Peyer's patch (tissue), 4 donors: ENCODE data around the gene SPATA31A6.
"Not testable (repeated sequence)": the region's sequence is repeated elsewhere in the genome, so short reads cannot be mapped to it uniquely, and the experiment has no call there.

Experiments used
- CTCF ChIP-seq, 6 experiments: fragments of 450-650 bp in 4 of 6; fragments of 200-600 bp in 2 of 6; sonication (generic) in 1 of 6; IDR thresholded peaks; one replicate each; pipeline ENCODE4 v1.5.1; 2017 to 2019; ENCODE audit warnings: antibody characterized with exemption in 6 of 6, mild to moderate bottlenecking in 3 of 6, moderate library complexity in 1 of 6
- POLR2A ChIP-seq, 2 donors: fragments of 450-650 bp; IDR thresholded peaks; one replicate each; pipeline ENCODE4 v1.5.1; 2017; ENCODE audit warnings: antibody characterized with exemption in 2 of 2, mild to moderate bottlenecking in 2 of 2, moderate library complexity in 2 of 2

GRCh38 chr9:42183359-42183758 is at the start of gene SPATA31A6:
- TF ChIP-seq CTCF, POLR2A (IDR thresholded peaks at IDR 0.05): not testable (repeated sequence)
